GM21381 (cell line): ENCODE results near the gene ARMC2.

Experiments
- ATAC-seq: cut with Tn5 transposase; IDR thresholded peaks from one replicate; pipeline ENCODE4 v1.9.1; 2021; ENCODE audit warnings: mild to moderate bottlenecking, moderate library complexity; ENCODE audit not compliant: unreplicated experiment

ARMC2 gene

DNA sequence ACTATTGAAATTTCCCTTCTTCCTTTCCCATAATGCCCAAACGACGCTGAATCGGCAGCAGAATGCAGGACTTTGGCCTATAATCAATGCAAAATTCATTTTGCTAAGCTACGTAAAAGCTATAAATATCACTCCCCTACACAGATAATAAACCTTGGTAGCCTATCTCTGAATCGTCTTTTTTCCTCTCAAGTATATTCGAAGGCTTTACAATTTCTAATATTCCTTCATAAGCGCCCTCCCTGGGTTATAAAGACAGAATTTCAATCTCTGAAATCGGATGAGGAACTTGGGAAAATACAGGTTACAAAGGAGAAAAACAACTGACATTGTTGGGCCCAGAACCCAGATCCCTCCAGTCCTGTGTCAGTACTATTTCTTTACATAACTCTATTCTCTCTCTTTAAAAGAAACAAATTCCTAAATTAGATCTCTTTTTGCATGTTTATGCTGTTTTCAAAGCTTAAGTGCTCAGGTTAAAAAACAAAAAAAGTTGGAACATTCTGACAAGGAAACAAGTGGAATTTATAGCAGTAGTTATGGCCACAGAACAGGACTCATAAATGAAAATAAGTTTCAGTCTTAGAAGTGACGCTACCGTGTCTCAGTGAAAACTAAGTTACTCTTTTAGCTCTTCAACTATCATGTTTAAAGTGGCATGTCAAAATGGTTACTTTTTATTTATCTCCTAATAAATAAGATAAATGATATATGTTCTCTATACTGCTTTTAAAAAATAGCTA lies 161.9 kb downstream of the ARMC2 start:
- ATAC-seq: no peak

DNA sequence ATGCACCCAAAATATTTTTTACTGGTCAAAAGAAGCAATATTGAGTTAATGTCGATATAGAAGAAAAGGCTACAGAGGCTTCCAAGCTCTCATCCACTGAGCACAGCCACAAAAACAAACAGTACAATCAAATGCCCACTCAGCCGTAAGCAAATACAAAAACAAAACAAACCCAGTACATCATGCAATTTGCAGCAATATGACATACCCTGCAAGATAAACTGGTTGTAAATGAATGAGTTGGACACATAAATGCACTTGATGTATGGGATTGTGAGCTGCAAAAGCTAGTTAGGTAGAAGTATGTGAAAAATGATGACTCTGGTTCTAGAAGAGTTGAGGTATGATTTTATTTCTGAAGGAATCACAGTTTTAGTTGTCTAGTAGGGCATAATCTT lies 162.5 kb downstream of the ARMC2 start:
- no peak for ATAC-seq

DNA sequence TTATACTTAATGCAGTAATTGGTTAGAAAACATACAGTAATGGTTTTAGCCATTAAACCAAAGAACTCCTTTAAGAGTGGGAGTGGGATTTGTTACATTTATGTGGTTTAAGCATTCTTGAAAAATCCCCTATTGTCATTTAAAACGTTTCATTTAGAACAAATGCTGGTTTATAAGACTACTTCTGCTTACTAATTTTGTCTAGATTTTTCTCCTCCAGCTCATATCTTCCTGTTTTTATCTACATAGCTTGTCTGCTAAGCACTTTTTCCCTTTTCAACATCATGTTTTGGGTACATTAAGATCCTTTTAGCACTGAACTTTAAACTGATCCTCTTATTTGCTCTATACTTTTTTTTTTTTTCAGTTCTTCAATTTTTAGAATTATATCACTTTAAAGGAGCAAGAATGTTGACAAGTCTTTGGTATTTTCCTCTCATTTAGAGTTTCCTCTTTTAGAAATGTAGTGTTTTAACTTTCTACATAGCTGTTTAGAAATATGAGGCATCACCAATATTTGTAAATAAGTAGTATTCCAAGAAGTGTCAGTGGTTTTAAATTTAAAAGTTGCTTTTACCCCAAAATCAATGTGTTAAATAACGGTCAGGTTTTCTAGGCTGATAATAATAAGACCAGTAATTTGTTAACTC lies 165.6 kb downstream of the ARMC2 start:
- ATAC-seq: no peak

DNA sequence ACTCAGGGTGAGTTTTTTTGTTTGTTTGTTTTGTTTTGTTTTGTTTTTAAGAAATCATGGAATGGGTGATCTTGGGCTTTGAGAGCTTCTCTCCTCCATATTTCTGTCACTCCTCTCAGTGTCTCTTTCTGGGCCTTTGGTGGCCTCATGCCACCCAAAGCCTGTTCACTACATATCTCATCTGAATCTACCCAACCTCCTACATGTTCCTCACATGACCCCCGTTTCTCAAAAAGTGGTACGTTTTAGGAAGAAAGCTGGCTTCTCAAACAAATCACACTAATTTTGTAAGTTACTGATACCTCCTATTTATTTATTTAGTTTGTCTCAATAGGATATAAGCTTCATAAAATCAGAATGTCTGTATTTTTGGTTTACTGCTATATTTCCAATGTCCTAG lies 166.4 kb downstream of the ARMC2 start:
- no peak for ATAC-seq

DNA sequence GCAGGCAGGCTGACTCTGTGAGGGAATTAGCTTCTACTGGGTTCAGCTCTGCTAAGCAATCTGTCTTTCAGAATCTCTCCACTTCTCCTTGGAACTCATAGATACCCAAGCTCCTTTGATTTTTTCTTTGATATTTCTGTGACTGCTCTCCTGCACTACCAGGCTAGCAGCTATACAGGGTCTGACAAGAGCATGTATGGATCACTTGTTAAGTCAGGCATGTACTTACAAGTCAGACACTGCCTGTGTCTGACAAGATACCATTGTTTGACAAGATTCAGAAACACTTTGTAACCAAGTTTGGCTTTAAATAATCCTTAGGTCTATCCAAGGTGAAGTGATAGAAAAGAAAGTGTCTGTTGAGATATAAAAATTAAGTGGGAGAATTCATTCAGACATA lies 167.0 kb downstream of the ARMC2 start:
- ATAC-seq: no peak

DNA sequence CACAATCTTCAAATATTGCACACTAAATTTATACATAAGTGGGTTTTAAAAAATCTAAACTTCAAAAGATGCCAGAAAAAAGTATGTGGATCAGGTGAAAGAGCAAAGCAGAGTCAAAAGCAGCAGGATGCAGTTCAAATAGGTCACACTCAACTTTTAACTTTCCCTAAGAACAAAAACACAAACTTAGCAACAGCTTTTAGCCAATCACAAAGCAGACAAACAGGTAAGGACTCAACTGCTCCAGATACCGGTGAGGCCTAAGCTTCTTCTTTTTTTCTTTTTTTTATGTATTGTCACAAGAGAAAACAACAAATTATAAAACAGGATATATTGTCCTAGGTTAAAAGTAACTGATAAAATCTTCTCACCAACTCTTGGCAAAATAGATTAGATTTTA lies 171.7 kb downstream of the ARMC2 start:
- ATAC-seq: no peak

DNA sequence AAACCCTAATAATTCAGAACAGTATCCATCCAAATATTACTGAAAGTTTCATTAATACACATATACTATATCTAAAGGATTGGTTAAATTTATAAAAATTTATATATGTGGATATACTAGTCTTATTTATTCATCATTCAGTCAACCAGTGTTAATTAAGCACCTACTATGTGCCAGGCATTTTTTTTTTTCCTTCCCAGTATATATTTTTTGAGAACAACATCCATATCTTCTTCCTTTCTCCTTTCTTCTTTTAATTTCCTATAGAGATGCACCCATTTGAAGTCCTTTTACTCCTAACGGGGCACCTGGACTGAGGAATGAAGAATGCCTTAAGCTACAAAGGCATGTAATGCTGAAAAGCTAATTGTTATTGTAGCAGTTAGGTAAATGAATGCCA lies 173.6 kb downstream of the ARMC2 start:
- no peak for ATAC-seq

DNA sequence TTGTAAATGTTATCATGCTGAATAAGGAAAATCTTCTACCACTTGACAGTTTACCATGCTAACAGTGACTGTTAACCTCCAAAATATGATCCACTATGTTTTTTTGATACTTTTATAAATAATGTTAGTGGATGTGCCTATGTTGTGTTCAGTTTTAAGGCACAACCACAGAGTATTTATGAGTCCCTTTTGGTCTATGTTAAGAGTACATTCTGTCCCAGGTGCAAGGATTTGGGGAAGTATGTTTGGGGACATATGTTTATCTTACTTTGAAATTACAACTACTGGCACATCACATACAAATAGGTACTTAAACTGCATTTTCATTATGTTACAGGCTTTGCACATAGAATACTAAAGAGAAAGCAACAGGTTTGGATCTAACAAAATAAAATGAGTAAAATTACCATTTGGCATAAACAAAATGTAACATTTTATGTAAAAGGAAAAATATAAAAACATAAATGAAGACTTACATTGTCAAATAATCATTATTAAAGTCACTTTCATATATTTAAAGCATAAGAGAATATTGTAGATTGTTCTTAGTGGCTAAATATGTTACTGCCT lies 175.2 kb downstream of the ARMC2 start:
- ATAC-seq: no peak
